ENCODE results near the gene DCST1.

DNA sequence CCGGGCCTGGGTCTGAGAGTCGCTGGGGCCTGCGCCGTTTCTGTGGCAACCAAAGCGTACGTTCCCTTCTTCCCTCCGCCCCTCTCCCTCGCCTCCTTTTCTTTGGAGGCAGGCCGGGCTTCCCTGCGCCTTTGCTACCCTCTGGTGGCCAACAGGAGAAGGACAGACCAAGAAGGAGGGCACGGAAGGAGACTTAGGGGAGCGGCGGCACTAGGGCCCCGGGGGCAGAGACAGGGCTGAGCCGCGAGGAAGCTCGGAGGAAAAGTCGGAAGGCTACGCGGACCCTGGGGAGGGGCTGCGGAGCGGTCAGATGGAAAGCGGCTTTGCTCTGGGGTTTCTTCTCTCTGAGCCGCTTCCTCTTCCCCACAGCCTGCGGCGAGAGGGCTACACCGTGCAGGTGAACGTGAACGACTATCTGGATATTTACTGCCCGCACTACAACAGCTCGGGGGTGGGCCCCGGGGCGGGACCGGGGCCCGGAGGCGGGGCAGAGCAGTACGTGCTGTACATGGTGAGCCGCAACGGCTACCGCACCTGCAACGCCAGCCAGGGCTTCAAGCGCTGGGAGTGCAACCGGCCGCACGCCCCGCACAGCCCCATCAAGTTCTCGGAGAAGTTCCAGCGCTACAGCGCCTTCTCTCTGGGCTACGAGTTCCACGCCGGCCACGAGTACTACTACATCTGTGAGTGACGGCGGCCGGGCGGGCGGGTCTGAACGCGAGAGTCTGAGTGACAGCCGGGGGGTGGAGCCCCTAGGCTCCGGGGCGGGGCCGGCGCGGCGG lies 51.3 kb downstream of the DCST1 start:
- TF ChIP-seq, protein P1, sequence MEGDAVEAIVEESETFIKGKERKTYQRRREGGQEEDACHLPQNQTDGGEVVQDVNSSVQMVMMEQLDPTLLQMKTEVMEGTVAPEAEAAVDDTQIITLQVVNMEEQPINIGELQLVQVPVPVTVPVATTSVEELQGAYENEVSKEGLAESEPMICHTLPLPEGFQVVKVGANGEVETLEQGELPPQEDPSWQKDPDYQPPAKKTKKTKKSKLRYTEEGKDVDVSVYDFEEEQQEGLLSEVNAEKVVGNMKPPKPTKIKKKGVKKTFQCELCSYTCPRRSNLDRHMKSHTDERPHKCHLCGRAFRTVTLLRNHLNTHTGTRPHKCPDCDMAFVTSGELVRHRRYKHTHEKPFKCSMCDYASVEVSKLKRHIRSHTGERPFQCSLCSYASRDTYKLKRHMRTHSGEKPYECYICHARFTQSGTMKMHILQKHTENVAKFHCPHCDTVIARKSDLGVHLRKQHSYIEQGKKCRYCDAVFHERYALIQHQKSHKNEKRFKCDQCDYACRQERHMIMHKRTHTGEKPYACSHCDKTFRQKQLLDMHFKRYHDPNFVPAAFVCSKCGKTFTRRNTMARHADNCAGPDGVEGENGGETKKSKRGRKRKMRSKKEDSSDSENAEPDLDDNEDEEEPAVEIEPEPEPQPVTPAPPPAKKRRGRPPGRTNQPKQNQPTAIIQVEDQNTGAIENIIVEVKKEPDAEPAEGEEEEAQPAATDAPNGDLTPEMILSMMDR (IDR thresholded peaks at IDR 0.05; ENCODE audit: insufficient read depth, low read length, poor library complexity, severe bottlenecking): peak; percentile 93
- TF ChIP-seq EZH2phosphoT487 (conservative IDR thresholded peaks at IDR 0.05; ENCODE audit: low read length): no peak
